Neural cell (in vitro differentiated cells): ENCODE data around the gene CARD14.

ENCODE experiments used
- CTCF ChIP-seq: fragments of 450-650 bp; IDR thresholded peaks from 2 replicates; pipeline ENCODE4 v1.5.1; 2014; ENCODE audit warnings: antibody characterized with exemption, mild to moderate bottlenecking, moderate library complexity; ENCODE audit not compliant: poor library complexity, severe bottlenecking
- RAD21 ChIP-seq: fragments of 450-650 bp; conservative IDR thresholded peaks from 2 replicates; pipeline ENCODE4 v1.6.1; 2014; ENCODE audit warnings: antibody characterized with exemption, mild to moderate bottlenecking, moderate library complexity
- REST ChIP-seq: IDR thresholded peaks from 2 replicates; pipeline ENCODE4 v1.6.1; 2012; ENCODE audit warnings: borderline replicate concordance

GRCh38 chr17:80233202-80233601 lies 63.4 kb downstream of the CARD14 start:
- no peak for TF ChIP-seq CTCF
- no peak for TF ChIP-seq RAD21
- no peak for TF ChIP-seq REST
